Type B pancreatic cell (in vitro differentiated cells): Measurements from ENCODE around the gene IL22RA1. TPM values are rescaled to one million over a fixed set of nuclear protein-coding genes. Genes with fewer than 3 reads are reported as not detected.

Experiments
- DNase-seq: peaks from one replicate; pipeline ENCODE4 v3.0.0; 2021; ENCODE audit warnings: mixed read lengths; ENCODE audit not compliant: unreplicated experiment; ENCODE audit errors: extremely low spot score
- H3K27ac Mint-ChIP-seq: 2 replicates; pipeline ENCODE4 v1.8.0; 2021; ENCODE audit warnings: mild to moderate bottlenecking, mixed read lengths
- H3K27me3 Mint-ChIP-seq: 2 replicates; pipeline ENCODE4 v1.8.0; 2021; ENCODE audit warnings: mixed read lengths
- H3K36me3 Mint-ChIP-seq: 2 replicates; pipeline ENCODE4 v1.8.0; 2021; ENCODE audit warnings: mixed read lengths
- H3K4me1 Mint-ChIP-seq: one replicate; pipeline ENCODE4 v1.8.0; 2021; ENCODE audit warnings: mixed read lengths; ENCODE audit not compliant: unreplicated experiment
- H3K4me3 Mint-ChIP-seq: 2 replicates; pipeline ENCODE4 v1.8.0; 2021; ENCODE audit warnings: mild to moderate bottlenecking, mixed read lengths
- H3K9me3 Mint-ChIP-seq: 2 replicates; pipeline ENCODE4 v1.8.0; 2021; ENCODE audit warnings: mixed read lengths
- CTCF ChIP-seq: fragments of 200-600 bp; sonication (generic); conservative IDR thresholded peaks from 2 replicates; pipeline ENCODE4 v1.5.0; 2021; ENCODE audit warnings: antibody characterized with exemption, mild to moderate bottlenecking
- total RNA-seq: library from RNA; stranded (reverse); gene quantifications from 2 replicates; pipeline ENCODE4 v1.2.1, GENCODE V29; 2021; ENCODE audit warnings: low replicate concordance

The IL22RA1 gene
- total RNA-seq, 1 donor from 2014 or later: 1.1 TPM

- Mint-ChIP-seq H3K36me3 (no peaks in the 10 kb centered on the region), H3K9me3 (no peaks in the 10 kb centered on the region), H3K27me3 (no peaks in the 10 kb centered on the region), H3K4me1 (peaks cover 12% of the 10 kb centered on the region), H3K27ac (no peak overlapping the region), H3K4me3 (no peak overlapping the region)
- no peak for TF ChIP-seq CTCF
- DNase-seq: no peak
Observed at GRCh38 chr1:24096009-24096738, 46.8 kb downstream of the IL22RA1 start.

GRCh38 chr1:24095140-24095859, 47.6 kb downstream of the IL22RA1 start:
- no peaks in the 10 kb centered on the region for H3K9me3 Mint-ChIP-seq
- no peaks in the 10 kb centered on the region for H3K36me3 Mint-ChIP-seq

GRCh38 chr1:24094554-24094953, 48.4 kb downstream of the IL22RA1 start:
- Mint-ChIP-seq H3K9me3 (no peaks in the 10 kb centered on the region), H3K4me3 (no peak overlapping the region), H3K27ac (no peak overlapping the region), H3K27me3 (no peaks in the 10 kb centered on the region), H3K36me3 (no peaks in the 10 kb centered on the region), H3K4me1 (peaks cover 8% of the 10 kb centered on the region)
- no peak for TF ChIP-seq CTCF
- DNase-seq: no peak

More at GRCh38 chr1:24095140-24095859, 47.6 kb downstream of the IL22RA1 start:
- Mint-ChIP-seq H3K27ac (no peak overlapping the region), H3K4me1 (peaks cover 9% of the 10 kb centered on the region), H3K4me3 (no peak overlapping the region), H3K27me3 (no peaks in the 10 kb centered on the region)
- no peak for TF ChIP-seq CTCF
- DNase-seq: no peak

- Mint-ChIP-seq H3K27me3 (no peaks in the 10 kb centered on the region), H3K36me3 (no peaks in the 10 kb centered on the region), H3K4me1 (no peaks in the 10 kb centered on the region), H3K4me3 (no peak overlapping the region), H3K27ac (no peak overlapping the region), H3K9me3 (no peaks in the 10 kb centered on the region)
- TF ChIP-seq CTCF: no peak
- DNase-seq: no peak
Observed at GRCh38 chr1:24093732-24094131, 49.2 kb downstream of the IL22RA1 start.

- Mint-ChIP-seq H3K27ac (no peak overlapping the region), H3K4me3 (no peak overlapping the region), H3K4me1 (no peaks in the 10 kb centered on the region), H3K27me3 (no peaks in the 10 kb centered on the region), H3K9me3 (no peaks in the 10 kb centered on the region), H3K36me3 (no peaks in the 10 kb centered on the region)
- TF ChIP-seq CTCF: no peak
- DNase-seq: no peak
Observed at GRCh38 chr1:24092979-24093378, 50.0 kb downstream of the IL22RA1 start.
